ENCODE measurements around the gene PTPN12. TPM values are rescaled to one million over a fixed set of nuclear protein-coding genes. Genes with fewer than 3 reads are reported as not detected.

PTPN12 gene
- total and polyA plus RNA-seq, 2 donors, result 24.9 to 79.1 TPM

- H3K27me3 ChIP-seq (ENCODE audit: control insufficient read depth in 2 of 2, insufficient read depth in 1 of 2, low read length in 1 of 2), result no peaks in the 10 kb centered on the region
- H3K27ac ChIP-seq (ENCODE audit: low read depth in 1 of 2, low read length in 1 of 2), result no peak overlapping the region
- H3K9me3 ChIP-seq (ENCODE audit: control insufficient read depth in 2 of 2, insufficient read depth in 1 of 2, low read length in 1 of 2), result no peaks in the 10 kb centered on the region
- no peak for DNase-seq (ENCODE audit: low read depth in 6 of 9, low spot score in 9 of 9)
- peaks cover 0 to 5% of the 10 kb centered on the region in 2 donors for H3K36me3 ChIP-seq (ENCODE audit: control insufficient read depth in 2 of 2, insufficient read depth in 2 of 2, low read length in 1 of 2)
- H3K4me3 ChIP-seq (ENCODE audit: low read length in 2 of 2), result no peak overlapping the region
- 76% methylated on average over 5 of the region's 5 CpGs for WGBS
- peaks cover 3 to 6% of the 10 kb centered on the region in 2 donors for H3K4me1 ChIP-seq (ENCODE audit: control insufficient read depth in 2 of 2, insufficient read depth in 2 of 2, low read length in 2 of 2)
Observed at GRCh38 chr7:77685233-77685632, 148.1 kb downstream of the PTPN12 start.

- no peaks in the 10 kb centered on the region for H3K9me3 ChIP-seq (ENCODE audit: control insufficient read depth in 2 of 2, insufficient read depth in 1 of 2, low read length in 1 of 2)
- no peaks in the 10 kb centered on the region for H3K27me3 ChIP-seq (ENCODE audit: control insufficient read depth in 2 of 2, insufficient read depth in 1 of 2, low read length in 1 of 2)
- H3K27ac ChIP-seq (ENCODE audit: low read depth in 1 of 2, low read length in 1 of 2), result no peak overlapping the region
- peaks cover 0 to 5% of the 10 kb centered on the region in 2 donors for H3K36me3 ChIP-seq (ENCODE audit: control insufficient read depth in 2 of 2, insufficient read depth in 2 of 2, low read length in 1 of 2)
- WGBS, result 86% methylated on average over 1 of the region's 1 CpG
- peak in 1 of 9 donors; percentile 21 for DNase-seq (ENCODE audit: low read depth in 6 of 9, low spot score in 9 of 9)
- H3K4me1 ChIP-seq (ENCODE audit: control insufficient read depth in 2 of 2, insufficient read depth in 2 of 2, low read length in 2 of 2), result peaks cover 3 to 6% of the 10 kb centered on the region in 2 donors
- no peak overlapping the region for H3K4me3 ChIP-seq (ENCODE audit: low read length in 2 of 2)
Observed at GRCh38 chr7:77687100-77687746, 150.1 kb downstream of the PTPN12 start.

GRCh38 chr7:77687747-77688144 is 150.7 kb downstream of the PTPN12 start:
- H3K4me3 ChIP-seq (ENCODE audit: low read length in 2 of 2), result no peak overlapping the region
- H3K4me1 ChIP-seq (ENCODE audit: control insufficient read depth in 2 of 2, insufficient read depth in 2 of 2, low read length in 2 of 2), result peaks cover 3 to 6% of the 10 kb centered on the region in 2 donors
- H3K27me3 ChIP-seq (ENCODE audit: control insufficient read depth in 2 of 2, insufficient read depth in 1 of 2, low read length in 1 of 2), result no peaks in the 10 kb centered on the region
- WGBS, result 92% methylated on average over 1 of the region's 1 CpG
- DNase-seq (ENCODE audit: low read depth in 6 of 9, low spot score in 9 of 9), result peak in 1 of 9 donors; percentile 23
- peaks cover 0 to 4% of the 10 kb centered on the region in 2 donors for H3K36me3 ChIP-seq (ENCODE audit: control insufficient read depth in 2 of 2, insufficient read depth in 2 of 2, low read length in 1 of 2)
- H3K27ac ChIP-seq (ENCODE audit: low read depth in 1 of 2, low read length in 1 of 2), result no peak overlapping the region
- no peaks in the 10 kb centered on the region for H3K9me3 ChIP-seq (ENCODE audit: control insufficient read depth in 2 of 2, insufficient read depth in 1 of 2, low read length in 1 of 2)

Other genes with a start within 250 kb of the PTPN12 start
- 12.4 TPM for gene GSAP, start 120.9 kb upstream of the PTPN12 start, total RNA-seq
- 29.7 TPM for gene GSAP, start 120.9 kb upstream of the PTPN12 start, polyA plus RNA-seq
- gene RSBN1L, start 159.2 kb downstream of the PTPN12 start, total RNA-seq, result 28.9 TPM
- 18.7 TPM for gene RSBN1L, start 159.2 kb downstream of the PTPN12 start, polyA plus RNA-seq

Measured in thymus (tissue), 11 donors.